NCI-H345 treated with DMSO at 0.1 percent for 48 hours (cell line): ENCODE measurements around the gene STK40.

Source experiments
- DNase-seq: peaks from one replicate; lab custom pipeline; 2025; ENCODE audit not compliant: unreplicated experiment; lab: John Stamatoyannopoulos, UW

STK40 gene

GRCh38 chr1:36398370-36398977 lies 12.8 kb upstream of the STK40 start:
- no peak for DNase-seq

DNA sequence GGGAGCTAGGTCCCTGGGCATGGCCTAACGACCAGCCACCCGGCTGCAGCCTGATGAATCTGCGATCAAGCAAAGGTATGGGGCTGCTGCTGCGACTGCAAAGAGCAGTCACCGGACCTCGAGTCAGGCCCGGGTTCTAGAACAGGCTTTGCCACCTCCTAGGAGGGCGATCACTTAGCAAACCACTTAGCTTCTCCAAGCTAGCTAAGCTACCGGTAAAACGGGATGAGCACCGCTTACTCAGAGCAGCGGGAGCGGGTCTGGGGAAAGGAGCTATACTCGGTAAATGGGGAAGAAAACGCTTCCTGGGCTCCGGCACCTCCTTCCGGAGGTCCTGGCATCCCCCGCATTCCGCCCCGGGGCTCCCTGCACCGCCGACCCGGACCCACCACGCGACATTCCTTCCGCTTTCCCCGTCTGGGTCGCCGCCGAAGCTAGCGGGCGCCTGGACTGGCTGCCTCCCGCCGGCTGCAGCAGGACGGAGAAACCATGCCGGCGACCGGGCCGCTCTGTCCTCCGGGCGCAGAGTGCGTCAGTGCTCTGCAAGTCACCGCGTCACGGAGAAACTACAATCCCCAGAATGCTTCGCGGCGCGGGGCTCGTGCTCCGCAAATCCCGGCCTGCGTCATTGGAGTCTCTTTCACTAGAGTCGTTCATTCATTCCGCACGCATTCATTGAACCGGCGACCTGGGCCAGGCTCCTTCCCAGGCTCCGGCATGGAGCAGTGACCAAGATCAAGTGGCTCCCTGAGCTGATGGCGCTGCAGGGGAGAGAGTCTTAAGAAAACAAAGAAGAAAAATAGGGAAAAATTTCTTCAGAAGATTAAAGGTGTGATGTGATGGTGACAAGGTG lies 11.9 kb upstream of the STK40 start, which contains the start of gene LSM10:
Gene LSM10 (minus strand): TSS at position 531 of the 853 bp plus-strand sequence. CDS start 3,779 bp downstream, outside the sequence.
- peak; percentile 89 for DNase-seq

DNA sequence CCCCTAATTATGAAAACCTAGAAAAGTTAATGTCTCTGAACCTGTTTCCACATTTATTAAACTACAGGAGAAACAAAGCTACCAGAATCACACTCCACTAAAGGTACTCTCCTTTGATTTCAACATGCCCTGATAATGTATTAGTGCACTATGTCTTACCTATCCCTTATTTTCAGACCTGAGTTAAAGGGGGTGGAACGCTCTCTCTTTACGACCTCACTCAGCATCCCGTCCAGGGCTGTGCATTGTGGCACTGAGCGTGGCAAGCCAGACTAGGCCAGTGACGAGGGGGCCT lies 11.3 kb upstream of the STK40 start:
- DNase-seq, result no peak

DNA sequence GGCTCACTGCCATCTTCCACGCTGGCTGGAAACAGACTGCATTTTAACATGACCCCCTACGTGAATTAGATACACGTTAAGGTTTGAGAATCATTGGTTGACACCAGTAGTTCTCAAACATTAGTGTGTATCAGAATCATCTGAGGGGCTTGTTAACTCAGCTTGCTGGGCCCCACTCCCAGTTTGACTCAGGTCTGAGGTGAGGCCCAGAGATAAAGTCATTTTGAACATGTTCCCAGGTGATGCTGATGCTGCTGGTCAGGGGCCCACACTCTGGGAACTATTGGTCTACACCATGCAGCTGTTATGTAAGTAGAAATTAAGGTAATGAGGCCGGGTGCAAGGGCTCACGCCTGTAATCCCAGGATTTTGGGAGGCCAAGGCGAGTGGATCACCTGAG lies 10.6 kb upstream of the STK40 start:
- DNase-seq, result no peak

DNA sequence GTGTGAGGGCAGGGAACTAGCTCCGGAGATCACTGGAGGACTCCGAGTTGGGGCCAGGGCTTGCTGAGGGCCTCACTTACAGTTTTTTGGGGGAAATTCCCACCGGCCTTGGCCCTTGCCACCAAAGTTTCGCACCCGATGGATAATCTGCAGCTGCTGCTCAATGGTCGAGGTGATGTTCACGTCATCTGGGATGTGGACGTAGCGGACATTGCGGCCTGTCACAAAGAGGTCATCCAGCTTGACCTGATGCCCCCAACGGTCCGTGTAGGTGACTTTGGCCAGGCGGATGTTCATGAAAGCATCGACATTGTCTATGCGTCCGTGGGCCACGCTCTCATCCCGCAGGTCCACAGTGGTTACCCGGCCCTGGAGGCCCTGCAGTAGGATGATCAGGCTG lies 8.0 kb upstream of the STK40 start:
- DNase-seq, result no peak

DNA sequence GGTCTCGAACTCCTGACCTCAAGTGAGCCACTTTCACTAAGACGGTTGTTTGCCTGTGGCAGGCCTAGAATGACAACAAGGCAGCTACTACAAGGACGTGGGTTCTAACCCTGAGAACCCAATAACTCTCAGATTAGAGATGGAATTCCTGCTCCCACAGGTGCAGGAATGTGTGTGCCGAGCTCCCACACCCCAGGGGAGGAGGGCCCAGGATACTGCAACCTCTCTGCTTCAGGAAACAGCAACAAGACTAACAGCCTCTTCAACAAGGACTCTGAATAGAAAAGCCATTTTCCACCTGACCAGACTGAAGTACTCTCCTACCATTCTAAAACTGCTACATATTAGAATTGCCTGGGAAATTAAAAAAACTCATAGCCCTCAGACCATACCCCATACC lies 7.1 kb upstream of the STK40 start:
- no peak for DNase-seq

DNA sequence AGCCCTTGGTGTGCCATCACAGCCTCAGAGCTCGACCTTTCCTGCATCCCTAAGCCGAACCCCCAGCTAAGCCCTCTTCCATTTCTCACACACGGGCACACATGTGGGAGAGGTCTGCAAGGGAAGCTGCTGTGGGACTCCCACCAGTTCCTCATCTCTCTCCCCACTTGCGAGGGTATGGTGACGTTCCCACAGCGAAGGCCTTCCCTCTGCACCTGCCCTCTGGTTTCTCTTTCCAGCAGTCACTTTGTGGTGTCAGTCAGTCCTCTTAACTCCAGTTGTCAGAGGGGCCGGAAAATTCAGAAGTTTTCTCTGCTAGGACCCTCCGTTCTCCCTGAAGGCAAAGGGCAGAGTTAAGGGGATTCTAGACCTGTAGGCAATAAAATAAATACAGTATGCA lies 5.5 kb upstream of the STK40 start:
- no peak for DNase-seq

DNA sequence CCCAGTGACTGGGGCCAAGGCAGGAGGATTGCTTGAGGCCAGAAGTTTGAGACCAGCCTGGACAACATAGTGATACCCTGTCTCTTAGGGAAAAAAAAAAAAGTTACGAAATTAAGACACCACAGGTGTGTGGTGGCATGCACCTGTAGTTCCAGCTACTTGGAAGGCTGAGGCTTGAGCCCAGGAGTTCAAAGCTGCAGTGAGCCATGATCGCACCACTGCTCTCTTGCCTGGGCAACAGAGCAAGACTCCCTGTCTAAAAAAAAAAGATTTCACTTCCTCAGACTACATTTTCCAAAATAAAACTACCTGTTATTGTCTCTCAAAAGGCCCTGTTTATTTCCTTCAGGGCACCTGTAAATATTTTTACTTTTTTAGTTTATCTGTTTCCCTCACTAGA lies 4.7 kb upstream of the STK40 start:
- no peak for DNase-seq

DNA sequence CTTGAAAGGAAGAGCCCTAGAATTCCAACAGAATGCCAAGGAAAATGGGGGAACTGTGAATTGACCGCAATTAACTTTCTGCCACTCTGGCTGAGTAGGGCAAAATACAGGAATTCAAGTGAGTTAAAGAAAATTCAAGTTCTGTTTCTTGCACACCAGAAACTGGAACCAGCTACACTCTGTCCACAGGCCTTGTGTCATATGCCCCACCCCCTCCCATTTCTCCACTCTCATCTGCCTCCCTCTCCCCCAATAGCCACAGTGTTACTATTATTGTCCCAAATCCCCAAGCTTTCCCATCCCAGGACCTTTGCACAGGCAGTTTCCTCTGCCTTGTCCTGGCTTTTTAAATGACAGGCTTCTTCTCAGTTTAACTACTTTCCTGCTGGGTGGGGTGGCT lies 4.3 kb upstream of the STK40 start:
- DNase-seq, result no peak

- DNase-seq, result no peak
Observed at GRCh38 chr1:36389261-36389660, 3.5 kb upstream of the STK40 start.

DNA sequence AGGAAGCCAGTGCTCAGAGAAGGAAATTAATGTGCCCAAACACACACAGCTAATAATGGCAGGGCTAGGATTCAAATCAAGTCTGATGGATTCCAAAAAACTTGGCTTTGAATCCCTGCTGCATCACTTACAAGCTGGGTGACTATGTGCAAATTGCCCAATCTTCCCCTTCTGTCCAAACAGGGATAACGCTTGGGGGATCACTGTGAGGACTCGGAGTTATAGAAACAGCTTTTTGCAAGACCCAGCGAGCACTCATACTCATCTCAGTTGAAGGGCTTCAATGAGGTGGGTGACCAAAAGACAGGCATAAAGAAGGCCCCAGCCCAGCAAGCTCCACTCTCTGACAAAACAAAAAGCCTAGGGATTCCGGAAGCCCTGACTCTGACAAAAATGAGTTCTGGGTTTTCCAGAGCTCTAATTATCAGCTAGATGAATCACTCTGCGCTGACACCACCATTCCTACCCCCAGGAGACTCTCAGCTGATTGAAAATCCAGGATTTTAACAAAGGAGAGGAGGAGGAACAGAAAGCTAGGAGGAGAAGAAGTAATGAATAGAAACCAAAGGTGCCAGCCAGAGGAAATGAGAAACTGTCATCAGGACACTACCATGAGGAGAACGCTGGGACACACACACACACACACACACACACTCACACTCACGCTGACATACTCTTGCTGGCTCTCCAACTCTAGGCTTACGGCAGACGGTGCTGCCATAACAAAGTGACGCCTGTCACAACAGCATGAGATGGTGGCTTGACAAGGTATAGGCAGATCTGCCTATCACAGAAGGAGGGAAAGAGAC lies 1.6 kb upstream of the STK40 start:
- DNase-seq, result no peak

DNA sequence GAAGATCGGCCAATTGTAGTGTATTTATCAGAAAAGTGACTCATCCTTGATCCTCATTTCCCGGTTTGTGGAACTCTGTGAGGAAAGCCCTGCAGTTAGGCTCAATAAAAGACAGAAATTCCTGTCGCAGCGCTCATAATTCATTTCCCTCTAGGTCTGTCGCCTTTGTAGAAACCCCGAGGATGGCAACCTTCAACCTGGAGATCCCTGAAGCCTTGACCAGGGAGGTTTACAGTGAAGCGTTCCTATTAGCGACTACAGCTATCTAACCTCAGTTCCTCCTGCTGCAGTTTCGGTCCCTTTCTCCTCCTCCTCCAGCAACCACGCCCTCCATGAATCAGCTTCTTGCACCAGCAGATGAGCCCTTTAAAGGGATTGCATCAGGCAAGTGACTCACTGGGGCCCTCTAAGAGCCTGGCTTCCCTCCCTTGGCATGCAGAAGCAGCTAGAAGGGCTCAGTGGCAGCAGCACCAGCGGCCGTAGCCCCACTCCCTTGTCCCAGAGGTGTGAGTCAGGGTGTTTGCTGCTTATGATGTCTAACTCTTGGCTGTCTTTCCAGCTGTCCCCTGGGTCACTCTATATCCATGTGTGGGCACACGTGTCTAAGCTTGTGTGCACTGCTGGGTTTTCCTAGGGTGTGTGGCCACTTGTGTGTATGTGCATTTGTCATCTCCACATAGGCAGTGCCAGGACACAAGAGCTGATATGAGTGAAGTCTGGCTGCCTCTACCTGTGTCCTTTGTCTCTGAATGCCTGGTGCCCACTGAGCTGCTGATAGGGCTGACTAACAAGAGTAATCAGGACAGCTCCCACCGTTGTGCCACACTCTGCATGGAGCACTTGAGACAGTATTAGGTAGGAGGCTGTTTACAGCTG lies 779 bp upstream of the STK40 start:
- peak; percentile 60 for DNase-seq

DNA sequence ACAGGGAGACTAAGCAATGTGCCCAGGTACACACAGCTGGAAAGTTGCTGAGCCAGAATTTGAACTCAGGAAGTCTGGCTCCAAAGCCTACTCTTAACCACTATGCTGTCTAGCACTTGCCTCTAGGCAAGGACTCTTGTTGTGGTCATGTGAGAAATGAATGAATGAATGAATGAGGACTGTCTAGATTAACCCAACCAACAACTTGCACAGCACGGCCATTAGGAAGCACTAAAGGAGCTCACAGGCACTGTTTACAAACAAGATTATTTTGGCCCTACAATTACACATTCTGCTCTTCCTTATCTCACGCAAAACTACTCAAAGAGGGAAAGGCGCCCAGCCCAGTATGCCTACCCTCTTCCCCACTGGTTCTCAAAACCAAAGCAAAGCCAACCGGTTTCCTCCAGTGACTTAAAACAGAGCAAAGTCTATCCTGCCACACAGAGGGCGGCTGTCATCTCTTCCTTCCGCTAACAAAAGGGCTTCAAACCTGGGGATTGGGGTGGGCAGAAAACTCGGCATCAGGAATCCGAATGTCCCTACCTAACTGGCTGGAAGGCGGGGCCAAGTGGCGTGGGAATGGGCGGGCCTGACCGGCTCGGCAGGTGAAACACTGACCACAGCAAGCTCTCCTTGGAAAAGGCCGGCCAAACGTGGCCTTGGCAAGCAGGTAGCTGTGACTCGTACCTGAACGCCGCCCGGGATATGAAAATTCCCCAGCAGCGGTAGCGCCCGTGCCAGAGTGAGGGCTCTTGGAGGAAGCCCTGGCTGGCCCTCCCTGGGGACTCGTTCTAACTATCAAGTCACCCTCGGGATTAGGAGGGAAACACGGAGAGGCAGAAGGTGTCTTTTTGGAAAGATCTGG lies 948 bp downstream of the STK40 start:
- DNase-seq, result peak; percentile 39

GRCh38 chr1:36383240-36383639 lies 2.5 kb downstream of the STK40 start:
- no peak for DNase-seq

- DNase-seq, result no peak
Observed at GRCh38 chr1:36382669-36383068, 3.1 kb downstream of the STK40 start.

- DNase-seq, result no peak
Observed at GRCh38 chr1:36382231-36382630, 3.5 kb downstream of the STK40 start.

DNA sequence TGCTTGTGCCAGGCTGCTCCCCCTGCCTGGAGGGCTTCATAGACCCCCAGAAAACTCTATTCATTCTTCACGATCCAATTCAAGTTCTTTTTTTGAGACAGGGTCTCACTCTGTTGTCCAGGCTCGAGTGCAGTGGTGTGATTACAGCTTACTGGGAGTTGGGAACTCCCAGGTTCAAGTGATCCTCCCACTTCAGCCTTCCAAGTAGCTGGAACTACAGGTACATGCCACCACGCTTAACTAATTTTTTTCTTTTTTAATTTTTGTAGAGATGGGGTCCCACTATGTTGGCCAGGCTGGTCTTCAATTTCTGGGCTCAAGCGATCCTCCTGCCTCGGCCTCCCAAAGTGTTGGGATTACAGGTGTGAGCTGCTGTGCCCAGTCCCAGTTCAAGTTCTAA lies 4.3 kb downstream of the STK40 start:
- no peak for DNase-seq

DNA sequence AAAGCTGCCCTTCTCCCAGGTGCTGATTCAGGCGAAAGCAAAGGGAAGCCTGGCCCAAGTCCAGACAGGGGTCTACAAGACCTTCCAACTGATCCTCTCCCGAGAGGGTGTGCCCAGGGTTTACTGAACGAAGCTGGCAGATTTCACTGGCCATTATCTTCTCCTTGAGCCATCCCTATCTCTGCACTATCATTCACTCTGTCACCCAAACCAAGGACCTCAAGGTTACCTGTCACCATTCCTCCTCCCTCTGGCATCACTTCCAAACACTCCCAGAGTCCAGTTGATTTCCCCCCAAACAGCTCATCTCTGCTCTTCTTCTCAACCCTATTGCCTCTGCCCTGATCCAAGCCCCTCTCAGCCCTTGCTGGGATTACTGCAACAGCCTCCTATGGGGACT lies 4.9 kb downstream of the STK40 start:
- DNase-seq, result no peak

DNA sequence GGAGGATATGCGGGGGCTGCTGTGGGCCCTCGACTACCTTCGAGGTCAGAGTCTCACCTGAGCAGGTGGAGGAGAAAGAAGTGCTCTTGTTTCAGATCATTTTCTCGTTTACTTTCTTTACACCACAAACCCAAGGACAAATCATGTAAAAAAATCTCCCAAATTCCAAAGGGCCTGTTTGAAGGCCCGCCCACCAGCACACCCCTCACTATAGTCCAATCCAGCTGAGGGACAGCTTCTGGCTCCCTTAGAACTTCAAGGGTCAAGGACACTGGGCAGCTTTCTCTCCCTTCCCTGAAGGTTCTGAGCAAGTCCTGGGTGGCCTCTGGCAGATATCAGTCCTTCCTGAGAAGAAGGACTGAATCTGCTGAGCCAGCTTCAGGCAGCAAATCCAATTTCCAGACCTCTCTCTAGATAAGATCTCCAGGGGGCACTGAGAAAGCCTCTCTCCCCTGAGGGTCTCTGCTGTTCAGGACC lies 5.5 kb downstream of the STK40 start:
- DNase-seq, result no peak
